SK-N-SH (cell line): ENCODE measurements around the gene CSNK1A1L.

Experiments used
- MEF2A ChIP-seq: IDR thresholded peaks from 2 replicates; pipeline ENCODE4 v1.4.0; 2012; ENCODE audit warnings: low read depth, borderline replicate concordance
- TCF12 ChIP-seq: IDR thresholded peaks from 2 replicates; pipeline ENCODE4 v1.4.0; 2012
- TF ChIP-seq, protein P1 (sequence below): fragments of 200-600 bp; sonication (generic); IDR thresholded peaks from 2 replicates; pipeline ENCODE4 v1.6.1; 2017; ENCODE audit warnings: antibody characterized with exemption, mild to moderate bottlenecking, moderate library complexity

DNA sequence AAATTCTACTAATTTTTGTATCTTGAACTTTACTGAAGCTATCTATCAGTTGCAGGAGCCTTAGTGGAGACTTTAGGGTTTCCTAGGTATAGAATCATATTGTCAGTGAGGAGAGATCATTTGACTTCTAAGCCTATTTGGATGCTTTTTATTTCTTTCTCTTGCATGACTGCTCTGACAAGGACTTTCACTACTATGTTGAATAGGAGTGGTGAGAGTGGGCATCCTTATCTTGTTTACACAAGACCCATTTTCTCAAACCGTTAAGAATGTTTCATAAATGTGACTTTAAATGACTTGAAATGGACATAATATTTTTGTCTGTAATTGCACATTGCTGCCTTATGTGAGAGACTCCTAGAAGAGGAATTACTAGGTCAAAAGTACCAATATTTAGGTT, 17.9 kb upstream of the CSNK1A1L start:
- TF ChIP-seq, protein P1, sequence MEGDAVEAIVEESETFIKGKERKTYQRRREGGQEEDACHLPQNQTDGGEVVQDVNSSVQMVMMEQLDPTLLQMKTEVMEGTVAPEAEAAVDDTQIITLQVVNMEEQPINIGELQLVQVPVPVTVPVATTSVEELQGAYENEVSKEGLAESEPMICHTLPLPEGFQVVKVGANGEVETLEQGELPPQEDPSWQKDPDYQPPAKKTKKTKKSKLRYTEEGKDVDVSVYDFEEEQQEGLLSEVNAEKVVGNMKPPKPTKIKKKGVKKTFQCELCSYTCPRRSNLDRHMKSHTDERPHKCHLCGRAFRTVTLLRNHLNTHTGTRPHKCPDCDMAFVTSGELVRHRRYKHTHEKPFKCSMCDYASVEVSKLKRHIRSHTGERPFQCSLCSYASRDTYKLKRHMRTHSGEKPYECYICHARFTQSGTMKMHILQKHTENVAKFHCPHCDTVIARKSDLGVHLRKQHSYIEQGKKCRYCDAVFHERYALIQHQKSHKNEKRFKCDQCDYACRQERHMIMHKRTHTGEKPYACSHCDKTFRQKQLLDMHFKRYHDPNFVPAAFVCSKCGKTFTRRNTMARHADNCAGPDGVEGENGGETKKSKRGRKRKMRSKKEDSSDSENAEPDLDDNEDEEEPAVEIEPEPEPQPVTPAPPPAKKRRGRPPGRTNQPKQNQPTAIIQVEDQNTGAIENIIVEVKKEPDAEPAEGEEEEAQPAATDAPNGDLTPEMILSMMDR, result no peak
- no peak for TF ChIP-seq MEF2A
- no peak for TF ChIP-seq TCF12
